H1 (cell line): ENCODE data around the gene CNGB1.

ENCODE experiments used
- NRF1 ChIP-seq: IDR thresholded peaks from 2 replicates; pipeline ENCODE4 v1.6.1; 2011; ENCODE audit warnings: mild to moderate bottlenecking, low read depth, low read length, improper control_type of control experiment
- POLR2A ChIP-seq, 2 experiments: IDR thresholded peaks; 1 replicate in 1 of 2; 2 replicates in 1 of 2; pipeline ENCODE4 v1.6.1; 2011; ENCODE audit warnings: low read depth in 2 of 2, low read length in 2 of 2, mild to moderate bottlenecking in 2 of 2; ENCODE audit errors: control extremely low read depth in 1 of 2
- POLR2AphosphoS5 ChIP-seq: IDR thresholded peaks from 2 replicates; pipeline ENCODE4 v1.6.1; 2011; ENCODE audit warnings: low read depth, low read length
- SRF ChIP-seq: IDR thresholded peaks from 2 replicates; pipeline ENCODE4 v1.6.1; 2011; ENCODE audit warnings: mild to moderate bottlenecking, low read depth, low read length, moderate library complexity
- ZNF274 ChIP-seq: IDR thresholded peaks from 2 replicates; pipeline ENCODE4 v1.7.0; 2012; ENCODE audit warnings: low read length, borderline replicate concordance; ENCODE audit errors: extremely low read depth
- TF ChIP-seq, protein P1 (sequence below), 3 experiments: IDR thresholded peaks; 1 replicate in 2 of 3; 2 replicates in 1 of 3; pipeline versions ENCODE4 v1.5.1 to v1.6.1; 2011; ENCODE audit warnings: low read length in 3 of 3, mild to moderate bottlenecking in 3 of 3, inconsistent platforms in 2 of 3, low read depth in 1 of 3, moderate library complexity in 1 of 3; ENCODE audit not compliant: insufficient read depth in 1 of 3; ENCODE audit errors: control extremely low read depth in 1 of 3

DNA sequence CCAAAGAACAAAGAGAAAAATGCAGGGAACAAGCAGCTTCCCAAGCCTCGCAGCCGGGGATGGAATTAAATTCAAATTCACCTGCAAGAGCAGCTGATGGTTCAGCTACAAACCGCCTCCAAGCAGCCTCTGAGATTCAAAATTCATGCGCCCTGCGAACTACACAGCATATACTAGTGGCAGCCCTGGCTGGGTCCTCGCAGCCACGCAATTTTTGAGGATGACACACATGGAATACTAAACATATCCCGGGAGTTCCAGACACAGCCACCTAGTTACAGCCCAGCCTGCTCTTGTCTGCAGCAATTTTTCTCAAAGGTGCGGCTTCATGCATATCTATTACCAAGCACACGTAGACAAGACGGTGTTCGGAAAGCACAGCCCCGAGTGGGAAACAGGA is 132.8 kb downstream of the CNGB1 start:
- TF ChIP-seq, protein P1, sequence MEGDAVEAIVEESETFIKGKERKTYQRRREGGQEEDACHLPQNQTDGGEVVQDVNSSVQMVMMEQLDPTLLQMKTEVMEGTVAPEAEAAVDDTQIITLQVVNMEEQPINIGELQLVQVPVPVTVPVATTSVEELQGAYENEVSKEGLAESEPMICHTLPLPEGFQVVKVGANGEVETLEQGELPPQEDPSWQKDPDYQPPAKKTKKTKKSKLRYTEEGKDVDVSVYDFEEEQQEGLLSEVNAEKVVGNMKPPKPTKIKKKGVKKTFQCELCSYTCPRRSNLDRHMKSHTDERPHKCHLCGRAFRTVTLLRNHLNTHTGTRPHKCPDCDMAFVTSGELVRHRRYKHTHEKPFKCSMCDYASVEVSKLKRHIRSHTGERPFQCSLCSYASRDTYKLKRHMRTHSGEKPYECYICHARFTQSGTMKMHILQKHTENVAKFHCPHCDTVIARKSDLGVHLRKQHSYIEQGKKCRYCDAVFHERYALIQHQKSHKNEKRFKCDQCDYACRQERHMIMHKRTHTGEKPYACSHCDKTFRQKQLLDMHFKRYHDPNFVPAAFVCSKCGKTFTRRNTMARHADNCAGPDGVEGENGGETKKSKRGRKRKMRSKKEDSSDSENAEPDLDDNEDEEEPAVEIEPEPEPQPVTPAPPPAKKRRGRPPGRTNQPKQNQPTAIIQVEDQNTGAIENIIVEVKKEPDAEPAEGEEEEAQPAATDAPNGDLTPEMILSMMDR (IDR thresholded peaks at IDR 0.05; ENCODE audit: control extremely low read depth in 1 of 3, insufficient read depth in 1 of 3, low read depth in 1 of 3, low read length in 3 of 3), result no peak
- TF ChIP-seq SRF, result no peak
- TF ChIP-seq ZNF274, result no peak
- no peak for TF ChIP-seq NRF1
- TF ChIP-seq POLR2A (IDR thresholded peaks at IDR 0.05; ENCODE audit: control extremely low read depth in 1 of 2, low read depth in 2 of 2, low read length in 2 of 2), result no peak
- TF ChIP-seq POLR2AphosphoS5, result no peak
